IPS DF 4.7 (cell line): ENCODE results near the gene ACO2.
A peak's percentile ranks its signal among the peaks of the same experiment; 100 is the strongest.
"Not testable (repeated sequence)": the region's sequence is repeated elsewhere in the genome, so short reads cannot be mapped to it uniquely, and the experiment has no call there.

Source experiments
- DNase-seq: peaks from one replicate; pipeline ENCODE4 v3.0.0-alpha.2; 2013; ENCODE audit warnings: low spot score; ENCODE audit errors: extremely low read depth

ACO2 gene

GRCh38 chr22:41540006-41540315 lies 71.0 kb downstream of the ACO2 start:
- DNase-seq, result no peak

- DNase-seq, result no peak
Measured at GRCh38 chr22:41540365-41540764, 71.4 kb downstream of the ACO2 start.

- DNase-seq, result no peak
Measured at GRCh38 chr22:41541484-41541883, 72.6 kb downstream of the ACO2 start.

- DNase-seq, result no peak
Measured at GRCh38 chr22:41542224-41542623, 73.3 kb downstream of the ACO2 start.

- DNase-seq, result peak; percentile 87
Measured at GRCh38 chr22:41543854-41544670, 75.1 kb downstream of the ACO2 start, which contains the start of gene POLR3H. Gene POLR3H (minus strand): TSS chr22:41544470. CDS start chr22:41544101, 369 bp downstream.

GRCh38 chr22:41544671-41545476 lies 76.0 kb downstream of the ACO2 start:
- no peak for DNase-seq

- no peak for DNase-seq
Measured at GRCh38 chr22:41548830-41549211, 79.9 kb downstream of the ACO2 start.

GRCh38 chr22:41550952-41551491 lies 82.1 kb downstream of the ACO2 start:
- DNase-seq, result no peak

- no peak for DNase-seq
Measured at GRCh38 chr22:41551877-41552582, 83.1 kb downstream of the ACO2 start.

GRCh38 chr22:41555325-41555982 lies 86.5 kb downstream of the ACO2 start:
- no peak for DNase-seq

- DNase-seq, result no peak
Measured at GRCh38 chr22:41556561-41556960, 87.6 kb downstream of the ACO2 start.

- DNase-seq, result no peak
Measured at GRCh38 chr22:41557401-41558240, 88.7 kb downstream of the ACO2 start.

- not testable (repeated sequence) for DNase-seq
Measured at GRCh38 chr22:41558241-41558630, 89.3 kb downstream of the ACO2 start.

- no peak for DNase-seq
Measured at GRCh38 chr22:41560095-41560471, 91.2 kb downstream of the ACO2 start.

- no peak for DNase-seq
Measured at GRCh38 chr22:41561335-41561734, 92.4 kb downstream of the ACO2 start.

GRCh38 chr22:41561788-41562187 lies 92.9 kb downstream of the ACO2 start:
- no peak for DNase-seq

- no peak for DNase-seq
Measured at GRCh38 chr22:41562461-41562860, 93.5 kb downstream of the ACO2 start.

- no peak for DNase-seq
Measured at GRCh38 chr22:41563051-41563711, 94.3 kb downstream of the ACO2 start.

GRCh38 chr22:41564563-41564962 lies 95.6 kb downstream of the ACO2 start:
- no peak for DNase-seq
